ENCODE results near the gene PARD3.

Gene PARD3

GRCh38 chr10:34107626-34108516 is 707.2 kb downstream of the PARD3 start:
- no peak for DNase-seq

- no peak for DNase-seq
These were observed 708.7 kb downstream of the PARD3 start for GRCh38 chr10:34106356-34106885.

GRCh38 chr10:34104829-34105572 is 710.1 kb downstream of the PARD3 start:
- no peak for DNase-seq

- DNase-seq: no peak
These were observed 712.1 kb downstream of the PARD3 start for GRCh38 chr10:34102893-34103506.

- DNase-seq: no peak
These were observed 712.8 kb downstream of the PARD3 start for GRCh38 chr10:34102237-34102673.

GRCh38 chr10:34101001-34101400 is 714.1 kb downstream of the PARD3 start:
- DNase-seq: no peak

GRCh38 chr10:34098821-34099567 is 716.1 kb downstream of the PARD3 start:
- no peak for DNase-seq

- no peak for DNase-seq
These were observed 717.4 kb downstream of the PARD3 start for GRCh38 chr10:34097682-34098081.

GRCh38 chr10:34094961-34095360 is 720.1 kb downstream of the PARD3 start:
- no peak for DNase-seq

GRCh38 chr10:34094146-34094696 is 720.9 kb downstream of the PARD3 start:
- no peak for DNase-seq

GRCh38 chr10:34092891-34093290 is 722.2 kb downstream of the PARD3 start:
- no peak for DNase-seq

GRCh38 chr10:34091635-34092195 is 723.4 kb downstream of the PARD3 start:
- no peak for DNase-seq

GRCh38 chr10:34089253-34089652 is 725.8 kb downstream of the PARD3 start:
- DNase-seq: no peak

GRCh38 chr10:34088208-34088794 is 726.8 kb downstream of the PARD3 start:
- no peak for DNase-seq

GRCh38 chr10:34087095-34087418 is 728.0 kb downstream of the PARD3 start:
- no peak for DNase-seq

GRCh38 chr10:34083567-34083966 is 731.5 kb downstream of the PARD3 start:
- DNase-seq: no peak

GRCh38 chr10:34081948-34082347 is 733.1 kb downstream of the PARD3 start:
- DNase-seq: no peak

- DNase-seq: no peak
These were observed 733.8 kb downstream of the PARD3 start for GRCh38 chr10:34081347-34081743.

GRCh38 chr10:34080485-34081346 is 734.4 kb downstream of the PARD3 start:
- no peak for DNase-seq

- no peak for DNase-seq
These were observed 735.2 kb downstream of the PARD3 start for GRCh38 chr10:34079702-34080484.
